GM18861 (cell line): ENCODE data around the gene EPB41L1.

Experiments used
- ATAC-seq: cut with Tn5 transposase; IDR thresholded peaks from one replicate; pipeline ENCODE4 v1.9.1; 2021; ENCODE audit not compliant: unreplicated experiment

Gene EPB41L1

GRCh38 chr20:36218380-36219064 lies 64.0 kb downstream of the EPB41L1 start:
- no peak for ATAC-seq

- no peak for ATAC-seq
These were observed 65.2 kb downstream of the EPB41L1 start for GRCh38 chr20:36219671-36220220.

GRCh38 chr20:36225666-36226065 lies 71.1 kb downstream of the EPB41L1 start:
- ATAC-seq, result no peak

GRCh38 chr20:36228770-36229169 lies 74.2 kb downstream of the EPB41L1 start:
- no peak for ATAC-seq

- no peak for ATAC-seq
These were observed 75.5 kb downstream of the EPB41L1 start for GRCh38 chr20:36230019-36230418.

- no peak for ATAC-seq
These were observed 76.8 kb downstream of the EPB41L1 start for GRCh38 chr20:36231331-36231730.

- no peak for ATAC-seq
These were observed 80.3 kb downstream of the EPB41L1 start for GRCh38 chr20:36234771-36235320.

GRCh38 chr20:36235892-36236785 lies 81.6 kb downstream of the EPB41L1 start, which contains the start of gene AAR2:
TSS of gene AAR2 (plus strand) at chr20:36236478. CDS start at chr20:36239869, 3,391 bp downstream.
- ATAC-seq, result peak; percentile 56

- no peak for ATAC-seq
These were observed 82.2 kb downstream of the EPB41L1 start for GRCh38 chr20:36236786-36237121.

GRCh38 chr20:36237477-36237876 lies 82.9 kb downstream of the EPB41L1 start:
- no peak for ATAC-seq

- no peak for ATAC-seq
These were observed 83.6 kb downstream of the EPB41L1 start for GRCh38 chr20:36238153-36238552.

- no peak for ATAC-seq
These were observed 84.2 kb downstream of the EPB41L1 start for GRCh38 chr20:36238760-36239159.

GRCh38 chr20:36240076-36240475 lies 85.5 kb downstream of the EPB41L1 start:
- no peak for ATAC-seq

GRCh38 chr20:36241678-36242077 lies 87.1 kb downstream of the EPB41L1 start:
- ATAC-seq, result no peak

GRCh38 chr20:36243726-36244125 lies 89.2 kb downstream of the EPB41L1 start:
- no peak for ATAC-seq

- ATAC-seq, result no peak
These were observed 91.9 kb downstream of the EPB41L1 start for GRCh38 chr20:36246401-36246800.

- no peak for ATAC-seq
These were observed 94.3 kb downstream of the EPB41L1 start for GRCh38 chr20:36248836-36249235.

- no peak for ATAC-seq
These were observed 94.9 kb downstream of the EPB41L1 start for GRCh38 chr20:36249450-36249849.

GRCh38 chr20:36251426-36251825 lies 96.9 kb downstream of the EPB41L1 start:
- ATAC-seq, result no peak

- no peak for ATAC-seq
These were observed 98.0 kb downstream of the EPB41L1 start for GRCh38 chr20:36252511-36252910.

GRCh38 chr20:36253036-36253435 lies 98.5 kb downstream of the EPB41L1 start:
- ATAC-seq, result no peak

GRCh38 chr20:36254076-36254475 lies 99.5 kb downstream of the EPB41L1 start:
- ATAC-seq, result no peak
